Fibroblast of lung (primary cell): Measurements from ENCODE around the gene SAPCD1. TPM values are rescaled to one million over a fixed set of nuclear protein-coding genes. Genes with fewer than 3 reads are reported as not detected.

Experiments used
- DNase-seq, 2 donors: peaks; one replicate each; pipeline versions ENCODE4 v3.0.0 to v3.0.0-alpha.2; 2010; ENCODE audit warnings: low read depth in 2 of 2
- H2AFZ ChIP-seq: 2 replicates; pipeline ENCODE4 v1.5.1; 2012; ENCODE audit warnings: low read length, control low read depth, inconsistent platforms
- H3K27ac ChIP-seq: 2 replicates; pipeline ENCODE4 v1.5.1; 2011; ENCODE audit warnings: low read length, control low read depth; ENCODE audit not compliant: insufficient read depth
- H3K27me3 ChIP-seq: 2 replicates; pipeline ENCODE4 v1.5.1; 2011; ENCODE audit warnings: mild to moderate bottlenecking, low read length; ENCODE audit not compliant: control insufficient read depth, insufficient read depth
- H3K36me3 ChIP-seq: 2 replicates; pipeline ENCODE4 v1.5.1; 2011; ENCODE audit warnings: low read length; ENCODE audit not compliant: control insufficient read depth, insufficient read depth
- H3K4me1 ChIP-seq: 2 replicates; pipeline ENCODE4 v1.5.1; 2011; ENCODE audit warnings: low read length; ENCODE audit not compliant: control insufficient read depth, insufficient read depth; ENCODE audit errors: extremely low read depth
- H3K4me2 ChIP-seq: 2 replicates; pipeline ENCODE4 v1.5.1; 2011; ENCODE audit warnings: low read length, control low read depth; ENCODE audit not compliant: insufficient read depth; ENCODE audit errors: extremely low read depth
- H3K4me3 ChIP-seq, 4 experiments: fragments of 200-600 bp in 1 of 4; sonication (generic) in 1 of 4; replicated peaks in 1 of 4; 2 replicates each; pipeline ENCODE4 v1.5.1; 2011 to 2016; ENCODE audit warnings: low read length in 4 of 4, low read depth in 3 of 4, mild to moderate bottlenecking in 3 of 4, control low read depth in 2 of 4, inconsistent platforms in 1 of 4, mixed read lengths in 1 of 4; ENCODE audit not compliant: insufficient read depth in 1 of 4; ENCODE audit errors: control extremely low read depth in 1 of 4
- H3K79me2 ChIP-seq: 2 replicates; pipeline ENCODE4 v1.5.1; 2012; ENCODE audit warnings: mild to moderate bottlenecking, low read length, inconsistent platforms; ENCODE audit not compliant: control insufficient read depth, insufficient read depth
- H3K9ac ChIP-seq: 2 replicates; pipeline ENCODE4 v1.5.1; 2011; ENCODE audit warnings: mild to moderate bottlenecking, low read length, control low read depth; ENCODE audit not compliant: insufficient read depth
- H3K9me3 ChIP-seq: 2 replicates; pipeline ENCODE4 v1.5.1; 2012; ENCODE audit warnings: low read depth, low read length; ENCODE audit not compliant: control insufficient read depth, insufficient read depth
- H4K20me1 ChIP-seq: 2 replicates; pipeline ENCODE4 v1.5.1; 2011; ENCODE audit warnings: low read length; ENCODE audit not compliant: control insufficient read depth, insufficient read depth; ENCODE audit errors: extremely low read depth
- CTCF ChIP-seq, 2 donors: IDR thresholded peaks in 1 of 2; conservative IDR thresholded peaks in 1 of 2; 1 replicate in 1 of 2; 2 replicates in 1 of 2; pipeline ENCODE4 v1.5.1; 2011 to 2012; ENCODE audit warnings: low read length in 2 of 2, control low read depth in 1 of 2, inconsistent platforms in 1 of 2, low read depth in 1 of 2, mild to moderate bottlenecking in 1 of 2
- EZH2 ChIP-seq: IDR thresholded peaks from 2 replicates; pipeline ENCODE4 v1.5.1; 2012; ENCODE audit warnings: low read length, control low read depth, mild to moderate bottlenecking; ENCODE audit errors: missing control alignments
- polyA plus RNA-seq, 2 donors: library from polyadenylated mRNA; depleted of rRNA in 1 of 2; stranded (reverse) in 1 of 2; unstranded in 1 of 2; fragments of >200 nt; gene quantifications; 2 replicates each; pipeline ENCODE4 v1.2.1, GENCODE V29; 2011 to 2012; ENCODE audit warnings: missing spikeins in 1 of 2
- total RNA-seq: library from RNA; depleted of rRNA; stranded (reverse); fragments of >200 nt; gene quantifications from 2 replicates; pipeline ENCODE4 v1.2.1, GENCODE V29; 2014

SAPCD1 gene
- total and polyA plus RNA-seq, 2 donors (not counting 1 experiment from before 2014, with no cell fraction given), result 0.50 to 1.3 TPM

DNA sequence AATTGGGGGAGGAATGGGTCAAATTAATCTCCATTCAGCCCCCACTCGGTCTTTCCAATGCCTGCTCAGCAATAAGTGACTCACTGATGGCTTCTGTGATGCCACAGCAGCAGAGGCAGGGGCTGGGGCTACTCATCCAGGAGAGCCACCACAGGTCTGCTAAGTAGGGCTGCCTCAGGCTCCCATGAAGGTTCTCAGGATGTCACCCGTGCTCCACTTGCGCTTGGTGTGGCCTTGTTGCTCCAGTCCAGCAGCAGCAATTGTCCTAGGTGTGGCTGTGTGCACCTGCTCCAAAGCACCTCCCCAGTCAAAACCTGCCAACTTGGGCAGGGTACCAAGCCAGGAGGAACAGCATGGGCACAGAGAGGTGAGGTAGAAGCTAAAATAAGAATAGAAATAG lies 40.3 kb upstream of the SAPCD1 start:
- no peak for TF ChIP-seq CTCF (conservative IDR thresholded peaks at IDR 0.05 in 1 of 2, IDR thresholded peaks at IDR 0.05 in 1 of 2; ENCODE audit: low read depth in 1 of 2, low read length in 2 of 2)
- TF ChIP-seq EZH2, result no peak
- Histone ChIP-seq H3K36me3 (peaks cover 6% of the 10 kb centered on the region), H4K20me1 (no peaks in the 10 kb centered on the region), H3K27me3 (peaks cover 3% of the 10 kb centered on the region), H3K4me3 (no peak overlapping the region), H3K4me2 (no peak overlapping the region), H3K27ac (no peak overlapping the region), H3K9me3 (no peaks in the 10 kb centered on the region), H2AFZ (no peak overlapping the region), H3K4me1 (no peaks in the 10 kb centered on the region), H3K9ac (no peak overlapping the region), H3K79me2 (no peaks in the 10 kb centered on the region)
- DNase-seq, result no peak

DNA sequence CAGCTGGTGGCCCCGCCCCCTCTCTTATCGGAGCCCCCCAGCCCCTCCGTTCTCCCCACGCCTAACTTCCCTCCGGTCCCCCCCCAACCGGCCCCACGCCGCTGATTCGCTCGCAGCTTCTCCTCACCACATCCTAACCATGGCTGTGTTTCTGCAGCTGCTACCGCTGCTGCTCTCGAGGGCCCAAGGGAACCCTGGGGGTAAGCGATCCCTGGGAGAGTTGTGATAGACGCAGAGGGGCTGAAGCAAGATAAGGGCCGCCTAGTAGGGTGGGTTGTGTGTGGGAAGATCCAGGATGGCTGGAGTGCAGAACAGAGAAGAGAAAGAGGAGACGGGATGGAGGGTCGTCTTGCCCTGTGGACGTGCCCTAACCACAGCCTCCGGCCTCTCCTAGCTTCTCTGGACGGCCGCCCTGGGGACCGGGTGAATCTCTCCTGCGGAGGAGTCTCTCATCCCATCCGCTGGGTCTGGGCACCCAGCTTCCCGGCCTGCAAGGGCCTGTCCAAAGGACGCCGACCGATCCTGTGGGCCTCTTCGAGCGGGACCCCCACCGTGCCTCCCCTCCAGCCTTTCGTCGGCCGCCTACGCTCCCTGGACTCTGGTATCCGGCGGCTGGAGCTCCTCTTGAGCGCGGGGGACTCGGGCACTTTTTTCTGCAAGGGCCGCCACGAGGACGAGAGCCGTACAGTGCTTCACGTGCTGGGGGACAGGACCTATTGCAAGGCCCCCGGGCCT lies 39.0 kb upstream of the SAPCD1 start, which contains the start of gene MPIG6B:
MPIG6B (plus strand) TSS at position 129 of the 735 bp plus-strand sequence; CDS start at position 140, 11 bp downstream.
- DNase-seq, result no peak
- Histone ChIP-seq H3K79me2 (no peaks in the 10 kb centered on the region), H3K4me2 (no peak within 1 kb of the TSS), H3K4me1 (no peaks in the 10 kb centered on the region), H3K9ac (no peak within 1 kb of the TSS), H3K9me3 (no peaks in the 10 kb centered on the region), H4K20me1 (no peaks in the 10 kb centered on the region), H2AFZ (no peak within 1 kb of the TSS), H3K27me3 (no peaks in the 10 kb centered on the region), H3K36me3 (peaks cover 9% of the 10 kb centered on the region), H3K27ac (no peak within 1 kb of the TSS), H3K4me3 (no peak within 1 kb of the TSS)
- TF ChIP-seq EZH2 (no peak), CTCF (conservative IDR thresholded peaks at IDR 0.05 in 1 of 2, IDR thresholded peaks at IDR 0.05 in 1 of 2; ENCODE audit: low read depth in 1 of 2, low read length in 2 of 2) (no peak)

DNA sequence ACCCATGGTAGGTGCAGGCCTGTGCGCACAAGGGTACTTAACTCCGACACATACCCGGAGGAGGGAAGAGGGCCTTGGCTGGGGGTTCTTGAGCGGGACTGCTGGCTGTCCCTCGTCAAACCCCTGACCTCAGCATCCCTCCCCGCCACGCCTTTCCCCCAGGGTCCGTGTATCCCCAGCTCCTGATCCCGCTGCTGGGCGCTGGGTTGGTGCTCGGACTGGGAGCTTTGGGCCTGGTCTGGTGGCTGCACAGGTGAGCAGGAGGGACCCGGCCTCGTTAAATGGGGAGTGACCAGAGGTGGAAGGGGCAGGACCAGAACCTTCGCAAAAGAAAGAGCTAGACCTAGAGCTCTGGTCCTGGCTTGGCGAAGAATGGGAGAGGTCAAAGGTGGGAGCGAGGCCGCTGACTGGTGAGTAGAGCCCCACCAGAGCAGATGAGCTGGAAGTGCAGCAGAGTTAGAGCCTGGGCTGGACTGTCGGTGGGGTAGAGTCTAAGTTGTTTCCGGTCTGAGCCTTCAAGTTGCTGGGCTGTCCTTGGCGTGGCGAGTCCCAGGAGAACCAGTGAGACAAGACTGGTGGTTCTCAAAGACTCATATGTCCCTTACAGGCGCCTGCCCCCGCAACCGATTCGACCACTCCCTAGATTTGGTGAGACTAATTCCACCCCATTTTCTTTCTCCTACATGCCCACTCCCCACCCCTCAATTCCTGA lies 38.3 kb upstream of the SAPCD1 start:
- no peaks in the 10 kb centered on the region for H4K20me1 ChIP-seq
- DNase-seq, result no peak
- peaks cover 10% of the 10 kb centered on the region for H3K36me3 ChIP-seq
- H3K4me3 ChIP-seq, result no peak overlapping the region
- no peak overlapping the region for H2AFZ ChIP-seq
- H3K27ac ChIP-seq, result no peak overlapping the region
- H3K27me3 ChIP-seq, result no peaks in the 10 kb centered on the region
- no peak overlapping the region for H3K9ac ChIP-seq
- peaks cover 5% of the 10 kb centered on the region for H3K4me1 ChIP-seq
- TF ChIP-seq EZH2 (no peak), CTCF (conservative IDR thresholded peaks at IDR 0.05 in 1 of 2, IDR thresholded peaks at IDR 0.05 in 1 of 2; ENCODE audit: low read depth in 1 of 2, low read length in 2 of 2) (no peak)
- H3K4me2 ChIP-seq, result no peak overlapping the region
- H3K9me3 ChIP-seq, result no peaks in the 10 kb centered on the region
- H3K79me2 ChIP-seq, result peaks cover 6% of the 10 kb centered on the region
